Panc1 (cell line): ENCODE results near the gene JMJD1C.

Experiments
- POLR2AphosphoS5 ChIP-seq: IDR thresholded peaks from 2 replicates; pipeline ENCODE4 v1.6.1; 2012; ENCODE audit warnings: mild to moderate bottlenecking, low read depth, low read length, moderate library complexity
- SIN3A ChIP-seq: IDR thresholded peaks from 2 replicates; pipeline ENCODE4 v1.6.1; 2012; ENCODE audit warnings: low read depth, mild to moderate bottlenecking, low read length, moderate library complexity, borderline replicate concordance; ENCODE audit not compliant: insufficient read depth
- TCF7L2 ChIP-seq: IDR thresholded peaks from 2 replicates; pipeline ENCODE4 v1.6.1; 2011; ENCODE audit warnings: mild to moderate bottlenecking, low read depth, low read length, inconsistent platforms
- TF ChIP-seq, protein P1 (sequence below), 2 experiments: IDR thresholded peaks; 2 replicates each; pipeline ENCODE4 v1.6.1; 2011 to 2012; ENCODE audit warnings: low read depth in 2 of 2, control low read depth in 1 of 2, low read length in 1 of 2, mild to moderate bottlenecking in 1 of 2, moderate library complexity in 1 of 2; ENCODE audit not compliant: insufficient read depth in 1 of 2
- TF ChIP-seq, protein P2 (sequence below): fragments of 450-650 bp; IDR thresholded peaks from 2 replicates; pipeline ENCODE4 v1.5.1; 2017; ENCODE audit warnings: mild to moderate bottlenecking

DNA sequence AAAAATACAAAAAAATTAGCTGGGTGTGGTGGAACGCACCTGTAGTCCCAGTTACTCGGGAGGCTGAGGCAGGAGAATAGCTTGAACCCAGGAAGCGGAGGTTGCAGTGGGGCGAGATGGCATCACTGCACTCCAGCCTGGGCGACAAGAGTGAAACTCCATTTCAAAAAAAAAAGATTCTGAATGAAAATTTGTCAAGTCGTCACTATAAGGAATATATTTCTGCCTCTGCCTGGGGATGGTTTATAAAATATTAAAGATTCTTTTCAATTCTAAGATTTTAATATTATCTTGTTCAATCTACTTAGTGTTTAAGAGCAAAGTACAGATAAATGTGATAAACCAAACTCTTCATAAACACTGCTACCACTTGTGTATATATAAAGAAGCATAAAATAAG, 185.4 kb downstream of the JMJD1C start:
- TF ChIP-seq, protein P1, sequence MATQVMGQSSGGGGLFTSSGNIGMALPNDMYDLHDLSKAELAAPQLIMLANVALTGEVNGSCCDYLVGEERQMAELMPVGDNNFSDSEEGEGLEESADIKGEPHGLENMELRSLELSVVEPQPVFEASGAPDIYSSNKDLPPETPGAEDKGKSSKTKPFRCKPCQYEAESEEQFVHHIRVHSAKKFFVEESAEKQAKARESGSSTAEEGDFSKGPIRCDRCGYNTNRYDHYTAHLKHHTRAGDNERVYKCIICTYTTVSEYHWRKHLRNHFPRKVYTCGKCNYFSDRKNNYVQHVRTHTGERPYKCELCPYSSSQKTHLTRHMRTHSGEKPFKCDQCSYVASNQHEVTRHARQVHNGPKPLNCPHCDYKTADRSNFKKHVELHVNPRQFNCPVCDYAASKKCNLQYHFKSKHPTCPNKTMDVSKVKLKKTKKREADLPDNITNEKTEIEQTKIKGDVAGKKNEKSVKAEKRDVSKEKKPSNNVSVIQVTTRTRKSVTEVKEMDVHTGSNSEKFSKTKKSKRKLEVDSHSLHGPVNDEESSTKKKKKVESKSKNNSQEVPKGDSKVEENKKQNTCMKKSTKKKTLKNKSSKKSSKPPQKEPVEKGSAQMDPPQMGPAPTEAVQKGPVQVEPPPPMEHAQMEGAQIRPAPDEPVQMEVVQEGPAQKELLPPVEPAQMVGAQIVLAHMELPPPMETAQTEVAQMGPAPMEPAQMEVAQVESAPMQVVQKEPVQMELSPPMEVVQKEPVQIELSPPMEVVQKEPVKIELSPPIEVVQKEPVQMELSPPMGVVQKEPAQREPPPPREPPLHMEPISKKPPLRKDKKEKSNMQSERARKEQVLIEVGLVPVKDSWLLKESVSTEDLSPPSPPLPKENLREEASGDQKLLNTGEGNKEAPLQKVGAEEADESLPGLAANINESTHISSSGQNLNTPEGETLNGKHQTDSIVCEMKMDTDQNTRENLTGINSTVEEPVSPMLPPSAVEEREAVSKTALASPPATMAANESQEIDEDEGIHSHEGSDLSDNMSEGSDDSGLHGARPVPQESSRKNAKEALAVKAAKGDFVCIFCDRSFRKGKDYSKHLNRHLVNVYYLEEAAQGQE (IDR thresholded peaks at IDR 0.05; ENCODE audit: insufficient read depth in 1 of 2, low read depth in 2 of 2, low read length in 1 of 2) = no peak
- TF ChIP-seq, protein P2, sequence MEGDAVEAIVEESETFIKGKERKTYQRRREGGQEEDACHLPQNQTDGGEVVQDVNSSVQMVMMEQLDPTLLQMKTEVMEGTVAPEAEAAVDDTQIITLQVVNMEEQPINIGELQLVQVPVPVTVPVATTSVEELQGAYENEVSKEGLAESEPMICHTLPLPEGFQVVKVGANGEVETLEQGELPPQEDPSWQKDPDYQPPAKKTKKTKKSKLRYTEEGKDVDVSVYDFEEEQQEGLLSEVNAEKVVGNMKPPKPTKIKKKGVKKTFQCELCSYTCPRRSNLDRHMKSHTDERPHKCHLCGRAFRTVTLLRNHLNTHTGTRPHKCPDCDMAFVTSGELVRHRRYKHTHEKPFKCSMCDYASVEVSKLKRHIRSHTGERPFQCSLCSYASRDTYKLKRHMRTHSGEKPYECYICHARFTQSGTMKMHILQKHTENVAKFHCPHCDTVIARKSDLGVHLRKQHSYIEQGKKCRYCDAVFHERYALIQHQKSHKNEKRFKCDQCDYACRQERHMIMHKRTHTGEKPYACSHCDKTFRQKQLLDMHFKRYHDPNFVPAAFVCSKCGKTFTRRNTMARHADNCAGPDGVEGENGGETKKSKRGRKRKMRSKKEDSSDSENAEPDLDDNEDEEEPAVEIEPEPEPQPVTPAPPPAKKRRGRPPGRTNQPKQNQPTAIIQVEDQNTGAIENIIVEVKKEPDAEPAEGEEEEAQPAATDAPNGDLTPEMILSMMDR = no peak
- TF ChIP-seq POLR2AphosphoS5 = no peak
- TF ChIP-seq SIN3A = no peak
- TF ChIP-seq TCF7L2 = no peak
